ENCODE measurements around the gene OR4D1. TPM values are rescaled to one million over a fixed set of nuclear protein-coding genes. Genes with fewer than 3 reads are reported as not detected.
A peak's percentile ranks its signal among the peaks of the same experiment; 100 is the strongest.
"Not testable (repeated sequence)": the region's sequence is repeated elsewhere in the genome, so short reads cannot be mapped to it uniquely, and the experiment has no call there.

The OR4D1 gene
- 0.06 TPM in 1 of 2 replicates, not detected in the other for total RNA-seq (2014; rRNA removed; shearing (Covaris generic))

- no peak for DNase-seq (ENCODE audit: low read depth)
Observed at GRCh38 chr17:58147930-58148434, at the start of gene OR4D1. Gene OR4D1 (plus strand): TSS chr17:58148384. CDS start chr17:58155154, 6,770 bp downstream.

GRCh38 chr17:58100506-58100905, 47.7 kb upstream of the OR4D1 start:
- no peak for DNase-seq (ENCODE audit: low read depth)

- DNase-seq (ENCODE audit: low read depth), result not testable (repeated sequence)
Observed at GRCh38 chr17:58101898-58102297, 46.3 kb upstream of the OR4D1 start.

GRCh38 chr17:58105093-58105492, 43.1 kb upstream of the OR4D1 start:
- no peak for DNase-seq (ENCODE audit: low read depth)

GRCh38 chr17:58107306-58107705, 40.9 kb upstream of the OR4D1 start:
- DNase-seq (ENCODE audit: low read depth), result no peak

GRCh38 chr17:58109197-58109596, 39.0 kb upstream of the OR4D1 start:
- no peak for DNase-seq (ENCODE audit: low read depth)

GRCh38 chr17:58110012-58110411, 38.2 kb upstream of the OR4D1 start:
- no peak for DNase-seq (ENCODE audit: low read depth)

- DNase-seq (ENCODE audit: low read depth), result no peak
Observed at GRCh38 chr17:58111676-58112075, 36.5 kb upstream of the OR4D1 start.

GRCh38 chr17:58112970-58113631, 35.1 kb upstream of the OR4D1 start:
- peak; percentile 60 for DNase-seq (ENCODE audit: low read depth)

- no peak for DNase-seq (ENCODE audit: low read depth)
Observed at GRCh38 chr17:58113947-58114346, 34.2 kb upstream of the OR4D1 start.

- no peak for DNase-seq (ENCODE audit: low read depth)
Observed at GRCh38 chr17:58117382-58117781, 30.8 kb upstream of the OR4D1 start.

GRCh38 chr17:58119491-58119890, 28.7 kb upstream of the OR4D1 start:
- no peak for DNase-seq (ENCODE audit: low read depth)

GRCh38 chr17:58120195-58120822, 27.9 kb upstream of the OR4D1 start:
- DNase-seq (ENCODE audit: low read depth), result peak; percentile 39

GRCh38 chr17:58121925-58122324, 26.3 kb upstream of the OR4D1 start:
- DNase-seq (ENCODE audit: low read depth), result peak; percentile 38

GRCh38 chr17:58127846-58128245, 20.3 kb upstream of the OR4D1 start:
- no peak for DNase-seq (ENCODE audit: low read depth)

GRCh38 chr17:58132697-58133096, 15.5 kb upstream of the OR4D1 start:
- DNase-seq (ENCODE audit: low read depth), result not testable (repeated sequence)

- DNase-seq (ENCODE audit: low read depth), result peak; percentile 9
Observed at GRCh38 chr17:58136669-58137279, 11.4 kb upstream of the OR4D1 start.

- no peak for DNase-seq (ENCODE audit: low read depth)
Observed at GRCh38 chr17:58141505-58141904, 6.7 kb upstream of the OR4D1 start.

- DNase-seq (ENCODE audit: low read depth), result not testable (repeated sequence)
Observed at GRCh38 chr17:58143335-58143734, 4.8 kb upstream of the OR4D1 start.

GRCh38 chr17:58144801-58145200, 3.4 kb upstream of the OR4D1 start:
- no peak for DNase-seq (ENCODE audit: low read depth)

GRCh38 chr17:58148609-58149008, 425 bp downstream of the OR4D1 start:
- DNase-seq (ENCODE audit: low read depth), result no peak

GRCh38 chr17:58150394-58150793, 2.2 kb downstream of the OR4D1 start:
- no peak for DNase-seq (ENCODE audit: low read depth)

- DNase-seq (ENCODE audit: low read depth), result no peak
Observed at GRCh38 chr17:58153046-58153445, 4.9 kb downstream of the OR4D1 start.
